ENCODE data around the gene DCP1A. TPM values are rescaled to one million over a fixed set of nuclear protein-coding genes. Genes with fewer than 3 reads are reported as not detected.

The DCP1A gene
- total RNA-seq, 1 donor from 2014 or later = 10.7 TPM

DNA sequence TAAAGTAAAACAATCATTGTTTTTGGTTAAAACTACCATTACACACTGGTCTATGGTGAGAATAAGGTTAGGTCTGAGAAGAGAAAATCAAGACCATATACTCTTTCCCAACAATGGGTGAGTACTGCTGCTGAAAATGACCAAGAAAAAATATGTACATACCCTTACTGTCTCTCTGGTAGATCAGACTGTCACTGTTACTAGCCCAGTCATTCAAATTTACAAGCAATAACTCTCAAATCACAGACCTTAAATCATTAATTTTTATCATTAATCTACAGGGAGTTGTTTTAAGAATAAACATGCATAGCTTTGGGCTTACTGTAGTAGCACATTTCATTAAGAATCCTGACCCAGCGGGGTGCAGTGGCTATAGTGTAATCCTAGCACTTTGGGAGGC is 17.4 kb downstream of the DCP1A start:
- no peak for DNase-seq (ENCODE audit: low read depth in 2 of 2)

DNA sequence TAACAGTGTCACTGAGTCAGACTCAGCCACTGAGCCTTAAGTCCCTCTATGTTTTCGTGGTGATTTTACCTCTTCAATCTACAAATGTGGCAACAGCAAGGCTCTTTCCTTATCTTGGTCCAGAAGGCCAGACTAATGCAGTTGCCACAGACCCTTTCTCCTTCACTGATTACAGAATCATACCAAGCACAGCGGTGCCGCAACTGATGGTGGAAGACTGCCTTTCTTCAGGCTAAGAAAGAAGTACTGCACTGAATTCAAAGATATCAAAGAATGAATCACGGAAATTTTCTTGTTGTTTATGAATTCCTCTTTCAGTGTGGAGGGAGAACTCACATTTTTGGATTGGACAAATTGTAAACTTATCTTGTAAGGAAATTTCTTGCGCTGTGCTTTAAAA is 18.6 kb downstream of the DCP1A start:
- DNase-seq (ENCODE audit: low read depth in 2 of 2) = no peak

DNA sequence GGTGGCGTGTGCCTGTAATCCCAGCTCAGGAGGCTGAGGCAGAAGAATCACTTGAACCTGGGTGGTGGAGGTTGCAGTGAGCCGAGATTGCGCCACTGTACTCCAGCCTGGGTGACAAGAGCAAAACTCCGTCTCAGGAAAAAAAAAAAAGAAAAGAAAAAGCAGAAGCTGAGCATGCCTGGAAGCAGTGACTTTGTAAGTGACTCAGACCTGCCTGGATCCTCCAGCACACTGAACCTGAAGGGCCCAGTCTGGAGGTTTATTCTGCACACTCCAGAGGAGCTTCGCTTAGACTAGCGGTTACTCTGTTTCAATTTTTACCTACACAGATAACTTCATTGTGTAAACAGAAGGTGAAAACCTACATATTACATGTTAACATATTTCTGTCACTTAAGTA is 19.4 kb downstream of the DCP1A start:
- DNase-seq (ENCODE audit: low read depth in 2 of 2) = peak in 1 of 2 donors; percentile 5

DNA sequence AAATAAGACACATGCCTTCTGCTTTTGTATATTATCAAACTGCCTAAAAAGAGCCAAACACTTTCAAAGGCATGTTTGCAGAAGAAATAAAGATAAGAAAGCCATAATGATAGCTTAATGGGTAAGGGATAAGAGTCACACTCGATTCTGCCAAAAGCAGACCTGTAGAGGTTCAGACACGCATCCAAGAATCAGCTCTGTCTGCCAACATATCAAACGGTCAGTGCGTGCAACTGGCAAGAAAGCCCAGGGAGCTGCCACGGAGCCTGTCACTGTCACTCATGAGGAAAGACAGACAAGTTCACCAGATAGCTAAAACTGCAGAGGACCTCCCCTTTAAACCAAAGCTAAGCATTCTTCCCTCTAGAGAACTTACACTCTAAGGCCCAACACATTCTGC is 23.2 kb downstream of the DCP1A start:
- no peak for DNase-seq (ENCODE audit: low read depth in 2 of 2)

DNA sequence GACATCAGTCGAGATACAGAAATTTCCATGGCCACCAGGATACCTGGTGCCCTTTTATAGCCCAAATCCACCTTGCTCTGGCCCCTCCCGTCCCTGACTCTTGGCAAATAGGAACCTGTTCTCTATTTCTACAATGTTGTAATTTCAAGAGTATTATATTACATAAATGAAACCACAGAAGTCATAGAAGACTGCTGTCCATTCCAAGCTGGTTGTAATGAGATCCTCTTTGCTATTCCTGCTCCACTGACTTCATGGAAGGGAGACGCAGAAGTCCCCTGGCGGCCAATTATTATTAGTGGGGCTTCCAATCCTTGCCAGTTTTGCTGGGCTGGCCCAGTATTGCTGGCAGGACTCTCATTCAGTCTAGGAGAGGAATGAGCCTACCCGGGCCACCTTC is 26.6 kb downstream of the DCP1A start:
- DNase-seq (ENCODE audit: low read depth in 2 of 2) = no peak

DNA sequence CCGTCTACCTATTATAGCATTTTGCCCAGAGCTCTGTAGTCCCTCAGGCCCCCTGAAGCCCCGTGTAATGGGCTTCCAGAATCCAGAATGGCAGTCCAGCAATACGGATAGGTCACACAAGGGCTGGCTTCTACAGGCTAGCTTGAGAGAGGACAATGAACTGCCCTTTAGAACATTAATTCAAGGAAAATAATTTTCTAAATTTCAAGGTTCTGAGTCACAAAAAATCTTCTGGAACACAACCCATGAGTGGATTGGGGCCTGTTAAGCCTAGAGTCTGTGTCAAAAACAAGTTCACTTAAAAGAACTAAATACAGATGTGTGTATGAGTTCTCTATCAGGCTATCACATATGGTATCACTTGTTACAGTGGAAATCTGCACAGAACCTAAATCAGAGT is 28.8 kb downstream of the DCP1A start:
- no peak for DNase-seq (ENCODE audit: low read depth in 2 of 2)

DNA sequence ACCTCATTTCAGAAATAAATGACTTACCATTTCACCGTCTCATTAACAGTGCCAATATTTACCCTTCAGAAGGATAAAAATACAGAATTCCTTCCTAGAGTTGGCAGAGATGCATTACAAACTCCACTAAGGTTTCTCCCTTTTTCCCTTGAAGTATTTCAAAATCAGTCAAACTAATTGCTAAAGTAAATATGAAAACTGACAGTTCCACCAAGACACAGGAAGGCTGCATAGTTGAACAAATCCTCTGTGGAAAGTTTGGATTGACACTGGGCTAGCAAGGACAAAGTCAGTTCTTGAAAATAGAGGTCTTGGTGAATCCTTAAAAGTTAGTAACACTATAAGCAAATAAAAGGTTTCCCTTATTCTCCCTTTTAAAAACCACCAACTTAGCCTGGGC is 34.5 kb downstream of the DCP1A start:
- no peak for DNase-seq (ENCODE audit: low read depth in 2 of 2)

DNA sequence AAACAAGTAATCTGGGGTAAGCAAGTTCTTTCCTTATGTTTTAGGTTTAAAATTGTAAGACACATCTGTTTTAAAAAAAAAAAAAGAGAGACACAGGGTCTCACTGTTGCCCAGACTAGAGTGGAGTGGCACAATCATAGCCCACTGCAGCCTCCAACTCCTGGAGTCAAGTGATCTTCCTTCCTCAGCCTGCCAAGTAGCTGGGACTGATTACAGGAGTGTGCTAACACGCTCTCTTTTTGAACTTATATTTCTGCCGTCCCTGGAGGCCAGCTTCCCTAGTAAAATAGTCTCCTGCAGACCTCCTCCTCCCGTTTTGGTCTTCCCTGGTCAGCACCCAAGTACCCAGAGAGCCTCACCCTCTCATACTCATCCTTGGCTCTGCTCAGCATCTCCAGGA is 35.5 kb downstream of the DCP1A start:
- no peak for DNase-seq (ENCODE audit: low read depth in 2 of 2)

DNA sequence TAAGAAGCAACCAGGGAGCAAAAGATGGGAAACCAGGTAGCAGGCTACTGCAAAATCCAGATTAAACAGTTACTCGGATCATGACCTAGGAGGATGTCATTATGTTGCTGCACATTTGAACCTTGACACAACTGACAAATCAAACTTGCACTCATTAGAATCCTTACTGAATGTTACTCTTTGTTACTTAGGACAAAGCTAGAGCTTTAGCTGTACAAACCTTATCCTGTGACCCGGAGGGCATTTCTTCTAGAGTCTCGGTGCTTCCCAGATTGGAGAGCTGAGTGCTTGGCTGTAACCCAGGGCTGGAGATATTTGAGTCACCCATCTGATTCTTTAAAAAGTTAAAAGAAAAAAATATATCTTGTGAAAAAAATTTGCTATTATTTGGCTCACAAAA is 43.4 kb downstream of the DCP1A start:
- no peak for DNase-seq (ENCODE audit: low read depth in 2 of 2)

DNA sequence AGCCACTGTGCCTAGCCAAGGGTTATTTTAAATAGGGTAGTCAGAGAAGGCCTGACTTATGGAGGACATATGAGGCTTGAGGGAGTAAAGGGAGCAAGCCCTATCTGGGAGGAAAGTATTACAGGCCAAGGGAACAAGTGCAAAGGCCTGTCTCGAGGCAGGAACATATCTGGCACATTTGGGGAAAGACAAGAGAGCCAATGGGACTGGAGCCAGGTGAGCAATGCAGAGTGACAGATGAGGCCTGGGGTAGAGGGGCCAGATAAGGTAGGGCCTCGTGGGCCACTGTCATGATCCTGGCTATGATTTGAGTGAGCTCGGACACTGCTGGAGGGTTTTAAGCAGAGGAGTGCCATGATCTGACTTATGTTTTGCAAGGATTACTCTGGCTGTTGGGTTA is 43.8 kb downstream of the DCP1A start:
- DNase-seq (ENCODE audit: low read depth in 2 of 2) = no peak

DNA sequence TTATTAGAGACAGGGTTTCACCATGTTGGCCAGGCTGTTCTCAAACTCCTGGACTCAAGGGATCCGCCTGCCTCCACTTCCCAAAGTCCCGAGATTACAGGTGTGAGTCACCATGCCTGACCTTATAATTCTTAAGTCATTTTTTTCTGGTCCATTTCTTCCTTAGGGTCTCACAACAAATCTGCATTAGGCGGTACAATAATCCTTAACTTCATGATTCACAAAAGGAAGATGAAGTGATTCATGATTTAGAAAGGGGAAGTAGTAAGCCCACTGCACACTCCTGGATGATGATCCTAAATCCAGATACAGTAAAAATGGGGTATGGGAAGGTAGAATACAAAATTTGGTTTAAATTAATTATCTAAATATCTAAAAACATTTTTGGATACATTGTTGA is 46.5 kb downstream of the DCP1A start:
- DNase-seq (ENCODE audit: low read depth in 2 of 2) = peak in 1 of 2 donors; percentile 2

DNA sequence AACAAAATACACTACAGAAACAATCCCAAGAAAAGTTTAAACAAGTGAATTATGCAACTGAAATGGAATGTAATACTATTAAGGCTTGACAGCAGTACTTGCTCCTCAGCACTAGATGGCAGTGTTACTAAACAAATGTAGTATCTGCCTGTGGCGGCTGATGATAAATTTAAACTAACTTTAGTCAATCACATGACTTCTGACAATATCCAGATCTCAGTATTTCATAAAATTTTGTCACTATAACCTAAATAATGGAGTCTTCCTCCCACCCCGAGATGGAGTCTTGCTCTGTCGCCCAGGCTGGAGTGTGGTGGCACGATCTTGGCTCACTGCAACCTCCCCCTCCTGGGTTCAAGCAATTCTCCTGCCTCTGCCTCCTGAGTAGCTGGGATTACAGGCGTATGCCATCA is 47.7 kb downstream of the DCP1A start:
- DNase-seq (ENCODE audit: low read depth in 2 of 2) = peak; percentile 63 to 69

DNA sequence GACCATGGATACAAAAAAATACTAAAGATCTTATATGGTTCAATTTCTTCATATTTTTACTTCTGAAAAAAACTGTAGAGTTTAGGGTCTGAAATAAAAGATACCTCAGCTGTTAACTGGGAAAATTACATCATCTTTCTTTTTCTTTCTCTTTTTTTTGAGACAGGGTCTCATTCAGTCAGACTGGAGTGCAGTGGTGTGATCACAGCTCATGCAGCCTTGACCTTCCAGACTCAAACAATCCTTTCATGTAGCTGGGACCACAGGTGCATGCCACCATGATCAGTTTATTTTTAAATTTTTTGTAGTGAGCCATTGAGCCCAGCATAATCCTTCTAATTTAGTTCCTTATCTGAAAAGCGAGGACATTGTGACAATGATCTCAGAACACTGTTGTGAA is 51.9 kb downstream of the DCP1A start:
- DNase-seq (ENCODE audit: low read depth in 2 of 2) = no peak

DNA sequence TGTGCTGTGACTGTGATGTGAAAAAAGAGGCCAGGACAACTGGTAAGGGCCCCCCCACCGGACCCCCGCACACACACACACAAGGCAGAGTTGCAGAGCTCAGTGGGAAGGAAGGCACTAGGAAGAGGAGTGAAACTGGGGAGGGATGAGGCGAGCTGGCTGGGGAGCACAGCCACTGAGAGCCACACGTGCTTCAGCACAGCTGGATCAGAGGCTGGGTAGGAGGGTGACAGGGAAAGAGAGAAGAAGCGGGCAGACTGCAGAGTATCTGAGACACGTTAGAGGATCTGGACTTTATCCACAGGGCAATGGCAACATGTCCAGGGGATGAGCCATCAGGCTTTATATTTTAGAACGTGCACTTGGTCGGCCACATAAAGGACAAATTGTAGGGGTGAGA is 53.5 kb downstream of the DCP1A start:
- DNase-seq (ENCODE audit: low read depth in 2 of 2) = no peak

DNA sequence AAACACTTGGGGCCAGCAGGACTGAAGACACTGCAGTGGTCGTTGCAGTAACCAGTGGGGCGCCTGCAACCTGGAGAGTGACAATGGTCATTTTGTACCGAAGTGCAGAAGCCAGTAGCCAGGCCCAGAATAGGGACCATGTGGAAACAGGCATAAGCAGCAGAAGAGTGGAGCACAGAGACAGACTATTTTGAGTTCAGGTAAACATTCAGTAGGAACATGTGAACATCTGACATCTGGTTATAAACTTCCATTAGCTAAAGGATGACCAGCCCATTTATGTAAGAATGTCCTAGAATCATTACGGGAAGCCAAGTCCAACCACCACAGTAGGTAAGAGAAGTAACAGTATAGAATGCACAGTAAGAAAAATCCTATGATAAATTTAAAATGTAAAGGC is 59.1 kb downstream of the DCP1A start:
- DNase-seq (ENCODE audit: low read depth in 2 of 2) = no peak

DNA sequence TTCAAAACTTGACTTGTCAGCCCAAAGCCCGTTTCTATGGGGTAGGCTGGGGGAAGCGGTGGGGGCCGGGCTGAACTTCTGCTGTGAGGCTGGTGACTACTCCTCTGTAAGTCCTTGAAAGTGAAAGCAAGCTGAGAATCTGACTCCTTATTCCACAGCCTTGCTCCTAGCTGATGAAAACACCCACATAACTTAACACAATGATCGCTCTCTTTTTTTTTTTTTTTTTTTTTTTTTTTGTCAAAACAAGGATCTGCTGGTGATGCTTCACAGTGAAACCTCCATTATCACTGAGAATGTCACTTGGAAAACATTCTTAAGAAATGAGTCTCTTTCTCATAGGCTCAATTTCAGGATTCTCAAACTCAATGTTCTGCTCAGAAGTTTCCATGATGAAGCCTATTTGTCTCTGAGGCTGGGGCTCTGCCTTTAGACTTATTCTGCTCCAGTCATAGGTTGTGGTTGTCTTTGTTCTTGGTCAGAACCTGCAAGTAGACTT is 60.2 kb downstream of the DCP1A start:
- DNase-seq (ENCODE audit: low read depth in 2 of 2) = no peak

DNA sequence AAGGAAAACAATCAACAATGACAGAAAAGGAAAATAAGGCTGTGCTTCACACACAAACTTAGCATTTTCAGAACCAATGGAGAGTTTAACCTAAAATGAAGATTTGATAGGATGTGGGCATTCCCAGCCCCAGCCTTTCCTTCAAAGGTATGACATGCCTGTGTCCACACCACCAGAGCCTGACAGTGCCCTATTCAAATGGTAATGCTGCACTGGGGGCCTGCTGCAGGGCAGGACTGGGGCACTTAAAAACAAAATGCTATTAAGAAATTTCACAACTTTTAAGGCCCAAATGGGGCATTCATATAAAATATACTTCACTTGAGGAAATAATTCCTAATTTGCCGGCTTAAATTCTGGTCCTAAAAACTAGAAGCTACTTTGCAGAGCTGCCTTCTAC is 60.6 kb downstream of the DCP1A start:
- DNase-seq (ENCODE audit: low read depth in 2 of 2) = no peak

DNA sequence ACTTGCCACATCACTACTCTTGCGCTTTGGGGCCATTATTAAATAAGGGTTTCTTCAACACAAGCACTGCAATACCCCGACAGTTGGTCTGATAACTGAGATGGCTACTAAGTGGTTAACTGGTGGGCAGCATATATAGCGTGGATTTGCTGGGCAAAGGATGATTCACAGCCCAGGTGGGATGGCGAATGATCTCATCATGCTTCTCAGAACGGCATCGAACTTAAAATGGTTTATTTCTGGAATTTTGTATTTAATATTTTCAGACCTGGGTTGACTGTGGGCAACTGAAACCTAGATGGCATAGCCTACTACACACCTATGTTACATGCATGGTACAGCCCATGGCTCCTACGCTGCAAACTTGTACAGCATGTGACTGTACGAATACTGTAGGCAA is 64.8 kb downstream of the DCP1A start:
- no peak for DNase-seq (ENCODE audit: low read depth in 2 of 2)

DNA sequence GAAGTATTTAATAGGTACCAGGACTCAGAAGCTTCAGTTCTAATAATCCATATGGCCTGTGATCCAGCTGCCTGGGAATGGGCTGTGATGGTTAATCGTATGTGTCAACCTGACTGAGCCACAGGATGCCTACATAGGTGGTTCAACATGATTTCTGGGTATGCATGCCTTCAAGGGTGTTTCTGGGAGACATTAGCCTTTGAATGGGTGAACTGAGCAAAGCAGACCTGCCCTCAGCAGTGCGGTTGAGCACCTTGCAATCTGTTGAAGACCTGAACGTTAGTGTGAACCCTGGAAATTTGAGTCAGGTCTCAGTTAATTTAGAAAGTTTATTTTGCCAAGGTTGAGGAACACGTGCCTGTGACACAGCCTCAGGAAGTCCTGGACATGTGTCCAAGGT is 68.7 kb downstream of the DCP1A start:
- no peak for DNase-seq (ENCODE audit: low read depth in 2 of 2)

DNA sequence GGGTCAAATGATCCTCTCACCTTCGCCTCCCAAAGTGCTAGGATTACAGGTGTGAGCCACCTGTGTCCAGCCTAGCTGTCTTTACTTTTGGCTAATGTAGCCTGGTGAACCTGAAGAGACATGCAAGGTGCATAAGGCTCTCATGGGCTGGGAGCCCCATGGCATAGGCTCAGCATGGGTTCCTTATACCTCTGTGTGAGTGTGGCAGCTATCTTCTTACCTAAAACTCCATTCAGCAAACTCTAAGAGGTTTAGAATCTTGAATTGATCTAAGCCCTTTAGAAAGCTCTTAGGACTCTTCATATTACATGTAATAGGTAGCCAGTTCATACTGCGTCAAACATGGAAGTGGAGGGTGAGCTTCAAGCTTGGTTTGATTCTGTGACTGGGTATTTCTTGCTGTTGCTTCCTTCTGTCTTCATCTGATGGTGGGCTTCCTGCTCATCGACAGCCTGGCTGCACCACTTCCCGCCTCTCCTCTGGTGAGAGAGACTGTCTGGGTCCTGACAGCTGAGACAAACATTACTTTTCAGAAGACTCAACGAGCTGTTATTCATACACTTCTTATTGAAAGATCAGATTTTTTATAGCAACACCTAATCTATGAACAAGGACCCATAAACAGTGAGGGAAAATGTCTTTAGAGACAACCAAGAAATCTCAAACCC is 72.3 kb downstream of the DCP1A start:
- no peak for DNase-seq (ENCODE audit: low read depth in 2 of 2)

DNA sequence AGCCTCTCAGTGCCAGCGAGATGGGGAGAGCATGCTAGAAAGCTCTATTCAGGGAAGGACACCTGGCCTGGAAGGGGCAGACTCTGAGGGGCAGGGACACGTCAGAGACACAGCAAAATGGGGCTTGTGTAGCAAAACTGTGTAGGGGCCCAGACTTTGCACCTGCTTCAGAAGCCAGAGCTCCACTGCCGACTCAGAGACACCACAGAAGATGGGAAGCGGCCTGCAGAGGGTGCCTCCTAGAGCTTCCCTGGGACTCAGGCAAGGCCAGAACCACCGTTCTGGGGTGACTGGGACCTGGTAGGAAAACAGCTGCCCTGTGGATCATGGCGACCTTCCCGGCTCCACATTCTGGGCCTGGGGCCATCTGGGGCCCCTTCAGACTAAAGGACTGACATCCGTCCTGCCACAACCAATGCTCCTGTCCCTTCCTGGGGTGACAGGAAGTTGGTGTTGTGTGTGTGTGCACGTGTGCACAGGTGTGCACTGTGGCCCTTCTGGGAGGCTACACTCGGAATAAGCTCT is 74.1 kb downstream of the DCP1A start:
- DNase-seq (ENCODE audit: low read depth in 2 of 2) = no peak

DNA sequence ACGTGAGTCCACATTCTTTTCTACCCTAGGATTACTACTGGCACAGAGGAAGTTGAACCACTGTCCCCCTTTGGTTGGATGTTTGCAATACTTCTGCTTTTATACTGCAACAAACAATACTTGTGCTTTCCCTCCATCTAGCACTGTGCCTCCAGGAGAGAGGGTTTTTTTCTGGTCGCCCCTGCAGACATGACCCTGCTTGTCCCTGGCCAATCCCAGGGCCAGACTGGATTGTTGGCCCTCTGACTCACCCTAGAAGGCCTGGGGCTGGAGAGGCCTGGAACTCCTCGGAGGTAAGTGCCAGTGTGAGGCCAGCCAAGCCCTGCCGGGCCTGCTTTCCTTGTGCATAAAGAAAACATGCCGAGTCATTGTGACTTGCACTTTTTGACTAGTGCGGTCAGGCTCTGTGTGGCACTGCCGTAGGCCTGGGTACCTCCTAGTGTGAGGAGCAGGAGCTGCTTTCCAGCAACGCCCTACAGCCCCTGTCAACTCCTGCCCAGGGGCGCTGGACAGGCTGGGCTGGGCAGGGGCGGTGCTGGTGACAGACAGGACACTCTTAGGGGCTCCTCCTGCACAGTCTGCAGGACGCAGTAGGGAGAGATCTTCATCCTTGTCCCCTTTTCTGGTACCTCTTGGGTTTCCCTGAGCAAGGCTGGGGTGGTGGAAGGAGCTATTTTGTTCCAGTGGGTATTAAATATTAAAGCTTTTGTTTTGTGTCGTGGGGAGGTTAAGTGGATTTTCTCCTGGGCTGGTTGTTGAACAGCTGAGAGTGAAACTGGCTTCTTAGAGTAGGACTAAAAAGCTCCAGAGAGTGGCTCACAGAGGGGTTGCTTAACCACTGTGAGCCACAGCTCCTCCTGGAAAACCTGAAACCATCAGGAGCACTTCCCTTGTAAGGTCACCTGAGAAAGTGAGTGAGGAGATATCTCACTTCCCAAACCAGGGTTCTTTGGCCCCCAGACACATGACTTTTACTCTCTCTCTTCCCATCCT is 77.2 kb downstream of the DCP1A start:
- peak; percentile 86 to 93 for DNase-seq (ENCODE audit: low read depth in 2 of 2)

Measured in lung microvascular endothelial cell (primary cell).